ENCODE data around the gene HIPK2.

DNA sequence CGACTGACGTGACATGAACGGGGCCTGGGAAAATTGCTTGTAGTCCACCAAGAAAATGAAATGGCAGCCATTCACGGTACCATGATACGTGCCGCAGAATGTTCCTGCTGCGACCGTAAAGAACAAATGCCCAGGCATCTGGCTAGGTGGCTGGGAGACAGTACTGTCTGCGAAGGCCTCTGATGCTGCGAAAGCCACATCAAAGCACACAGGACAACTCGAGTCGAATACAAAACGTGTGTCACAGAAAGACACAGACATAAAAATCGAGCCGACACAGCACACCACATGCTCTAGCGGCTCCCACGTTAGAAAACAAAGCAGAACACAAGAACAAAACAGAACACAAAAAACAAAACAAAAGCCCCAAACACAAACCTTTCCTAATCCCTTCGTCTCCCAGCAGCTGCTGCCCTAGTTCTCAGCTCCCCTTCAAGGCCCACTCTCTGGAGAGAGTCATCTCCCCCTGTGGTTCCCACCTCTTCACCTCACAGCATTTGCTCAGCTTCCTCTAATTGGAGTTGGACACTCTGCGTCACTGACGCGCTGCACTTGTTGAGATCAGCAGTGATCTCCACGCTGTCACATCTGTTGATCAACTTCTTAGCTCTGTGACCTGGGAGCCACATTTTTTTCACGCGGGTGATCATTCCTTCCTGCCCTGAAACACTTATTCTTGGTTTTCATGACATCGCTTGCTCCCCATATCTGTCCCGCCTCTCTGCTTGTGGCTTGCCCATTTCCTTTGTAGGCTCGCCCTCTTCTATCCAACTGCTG is 142.1 kb downstream of the HIPK2 start:
- TF ChIP-seq, protein P1, sequence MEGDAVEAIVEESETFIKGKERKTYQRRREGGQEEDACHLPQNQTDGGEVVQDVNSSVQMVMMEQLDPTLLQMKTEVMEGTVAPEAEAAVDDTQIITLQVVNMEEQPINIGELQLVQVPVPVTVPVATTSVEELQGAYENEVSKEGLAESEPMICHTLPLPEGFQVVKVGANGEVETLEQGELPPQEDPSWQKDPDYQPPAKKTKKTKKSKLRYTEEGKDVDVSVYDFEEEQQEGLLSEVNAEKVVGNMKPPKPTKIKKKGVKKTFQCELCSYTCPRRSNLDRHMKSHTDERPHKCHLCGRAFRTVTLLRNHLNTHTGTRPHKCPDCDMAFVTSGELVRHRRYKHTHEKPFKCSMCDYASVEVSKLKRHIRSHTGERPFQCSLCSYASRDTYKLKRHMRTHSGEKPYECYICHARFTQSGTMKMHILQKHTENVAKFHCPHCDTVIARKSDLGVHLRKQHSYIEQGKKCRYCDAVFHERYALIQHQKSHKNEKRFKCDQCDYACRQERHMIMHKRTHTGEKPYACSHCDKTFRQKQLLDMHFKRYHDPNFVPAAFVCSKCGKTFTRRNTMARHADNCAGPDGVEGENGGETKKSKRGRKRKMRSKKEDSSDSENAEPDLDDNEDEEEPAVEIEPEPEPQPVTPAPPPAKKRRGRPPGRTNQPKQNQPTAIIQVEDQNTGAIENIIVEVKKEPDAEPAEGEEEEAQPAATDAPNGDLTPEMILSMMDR (conservative IDR thresholded peaks at IDR 0.05), result no peak
- TF ChIP-seq ZFX (IDR thresholded peaks at IDR 0.05), result no peak
